Body of pancreas (tissue), 4 donors: ENCODE measurements around the gene NCAN. TPM values are rescaled to one million over a fixed set of nuclear protein-coding genes. Genes with fewer than 3 reads are reported as not detected.
"Not testable (repeated sequence)": the region's sequence is repeated elsewhere in the genome, so short reads cannot be mapped to it uniquely, and the experiment has no call there.

Experiments used
- ATAC-seq: fragments of 150-250 bp; one replicate; pipeline ENCODE4 v1.9.1; 2016
- DNase-seq, 4 donors: peaks; one replicate each; pipeline ENCODE4 v3.0.0-alpha.2; 2019
- H3K27ac ChIP-seq, 4 donors: fragments of 200-600 bp; sonication (generic); 1 replicate in 3 of 4; 2 replicates in 1 of 4; pipeline versions ENCODE4 v1.5.1 to v1.6.1; 2016 to 2019; ENCODE audit warnings: mild to moderate bottlenecking in 1 of 4, mixed read lengths in 1 of 4, moderate library complexity in 1 of 4
- H3K27me3 ChIP-seq, 2 donors: fragments of 200-600 bp; sonication (generic); one replicate each; pipeline ENCODE4 v1.6.0; 2016; ENCODE audit warnings: mild to moderate bottlenecking in 1 of 2
- H3K36me3 ChIP-seq, 2 donors: fragments of 200-600 bp; sonication (generic); replicated peaks in 1 of 2; 2 replicates each; pipeline ENCODE4 v1.5.1; 2016; ENCODE audit warnings: low read depth in 2 of 2; ENCODE audit not compliant: insufficient read depth in 1 of 2
- H3K4me1 ChIP-seq: fragments of 200-600 bp; sonication (generic); one replicate; pipeline ENCODE4 v1.6.0; 2016
- H3K4me3 ChIP-seq, 2 donors: fragments of 200-600 bp; sonication (generic); 1 replicate in 1 of 2; 2 replicates in 1 of 2; pipeline ENCODE4 v1.5.1; 2016 to 2019
- H3K9me3 ChIP-seq, 3 donors: fragments of 200-600 bp; sonication (generic); 1 replicate in 2 of 3; 2 replicates in 1 of 3; pipeline ENCODE4 v1.5.1; 2016
- CTCF ChIP-seq, 7 experiments: fragments of 450-650 bp in 4 of 7; fragments of 200-600 bp in 3 of 7; sonication (generic) in 3 of 7; IDR thresholded peaks; one replicate each; pipeline ENCODE4 v1.5.1; 2016 to 2019; ENCODE audit warnings: antibody characterized with exemption in 7 of 7
- POLR2A ChIP-seq, 3 donors: fragments of 450-650 bp; IDR thresholded peaks; one replicate each; pipeline ENCODE4 v1.6.1; 2016; ENCODE audit warnings: antibody characterized with exemption in 3 of 3, mild to moderate bottlenecking in 2 of 3
- WGBS, 2 donors: methylation state at CpG; one replicate each; pipeline ENCODE4 v1.1.5; 2017; 5-methylcytosine and 5-hydroxymethylcytosine counted together
- intact Hi-C: fragments of 100-400 bp; cut with DNase I; formaldehyde crosslinking; loops from one replicate; pipeline ENCODE4 v1.15.1; 2023
- total RNA-seq, 2 donors: library from RNA; depleted of rRNA; stranded (reverse); fragments of >200 nt; gene quantifications; one replicate each; pipeline ENCODE4 v1.1.0, GENCODE V29; 2016

Gene NCAN
- total RNA-seq, 2 donors from 2014 or later, result not detected

- H3K27ac ChIP-seq, result no peak overlapping the region
- H3K4me1 ChIP-seq, result peaks cover 11% of the 10 kb centered on the region
- no peaks in the 10 kb centered on the region for H3K36me3 ChIP-seq
- ATAC-seq (no peak), DNase-seq (no peak)
- no peaks in the 10 kb centered on the region for H3K9me3 ChIP-seq
- intact Hi-C loops, result no loop called here
- WGBS, 2 donors, result 73 to 81% methylated on average over 7 to 9 of the region's 9 CpGs
- no peak overlapping the region for H3K4me3 ChIP-seq
- H3K27me3 ChIP-seq, result no peaks in the 10 kb centered on the region
- no peak for TF ChIP-seq CTCF (IDR thresholded peaks at IDR 0.05)
- no peak for TF ChIP-seq POLR2A (IDR thresholded peaks at IDR 0.05)
Measured at GRCh38 chr19:19169236-19170052, 42.3 kb upstream of the NCAN start.

GRCh38 chr19:19170053-19170872, 41.5 kb upstream of the NCAN start, which contains the start of gene MEF2B:
Gene MEF2B, minus strand, starts transcription at chr19:19170263. Its CDS starts 19,528 bp downstream, at chr19:19150735.
- intact Hi-C loops, result no loop called here
- TF ChIP-seq CTCF (IDR thresholded peaks at IDR 0.05) (no peak), POLR2A (IDR thresholded peaks at IDR 0.05) (no peak)
- WGBS, 2 donors, result 12 to 21% methylated on average over 25 to 56 of the region's 56 CpGs
- H3K4me1 ChIP-seq, result peaks cover 11% of the 10 kb centered on the region
- no peaks in the 10 kb centered on the region for H3K36me3 ChIP-seq
- no peak within 1 kb of the TSS for H3K27ac ChIP-seq
- H3K27me3 ChIP-seq, result no peaks in the 10 kb centered on the region
- no peaks in the 10 kb centered on the region for H3K9me3 ChIP-seq
- DNase-seq, result peak; percentile 76 to 85 (median 80)
- no peak within 1 kb of the TSS for H3K4me3 ChIP-seq
- ATAC-seq, result peak; percentile 87

GRCh38 chr19:19170873-19171672, 40.7 kb upstream of the NCAN start:
- no peaks in the 10 kb centered on the region for H3K27me3 ChIP-seq
- no peak overlapping the region for H3K4me3 ChIP-seq
- no peak for TF ChIP-seq CTCF (IDR thresholded peaks at IDR 0.05)
- no peak for TF ChIP-seq POLR2A (IDR thresholded peaks at IDR 0.05)
- DNase-seq (no peak), ATAC-seq (no peak)
- H3K9me3 ChIP-seq, result no peaks in the 10 kb centered on the region
- H3K27ac ChIP-seq, result no peak overlapping the region
- intact Hi-C loops, result no loop called here
- WGBS, 2 donors, result 84 to 91% methylated on average over 6 of the region's 6 CpGs
- H3K36me3 ChIP-seq, result no peaks in the 10 kb centered on the region
- H3K4me1 ChIP-seq, result peaks cover 11% of the 10 kb centered on the region

- ATAC-seq (no peak), DNase-seq (no peak)
- no peak overlapping the region for H3K4me3 ChIP-seq
- TF ChIP-seq POLR2A (IDR thresholded peaks at IDR 0.05) (no peak), CTCF (IDR thresholded peaks at IDR 0.05) (no peak)
- no peaks in the 10 kb centered on the region for H3K27me3 ChIP-seq
- H3K4me1 ChIP-seq, result peaks cover 11% of the 10 kb centered on the region
- H3K9me3 ChIP-seq, result no peaks in the 10 kb centered on the region
- intact Hi-C loops, result no loop called here
- 82 to 86% methylated on average over 4 to 7 of the region's 8 CpGs for WGBS, 2 donors
- no peak overlapping the region for H3K27ac ChIP-seq
- H3K36me3 ChIP-seq, result no peaks in the 10 kb centered on the region
Measured at GRCh38 chr19:19171821-19172532, 39.8 kb upstream of the NCAN start.

GRCh38 chr19:19173243-19173642, 38.5 kb upstream of the NCAN start:
- ATAC-seq, H3K4me3 ChIP-seq, H3K9me3 ChIP-seq, H3K36me3 ChIP-seq, H3K27ac ChIP-seq, DNase-seq, intact Hi-C loops, H3K27me3 ChIP-seq: not testable (repeated sequence)
- 77 to 80% methylated on average over 3 to 5 of the region's 5 CpGs for WGBS, 2 donors
- peaks cover 11% of the 10 kb centered on the region for H3K4me1 ChIP-seq
